Measurements from ENCODE around the gene PTPRM.

The PTPRM gene

GRCh38 chr18:8238507-8238906 lies 671.4 kb downstream of the PTPRM start:
- no peak for DNase-seq (ENCODE audit: low read depth)

GRCh38 chr18:8241731-8242130 lies 674.6 kb downstream of the PTPRM start:
- DNase-seq (ENCODE audit: low read depth) = no peak

- no peak for DNase-seq (ENCODE audit: low read depth)
Measured at GRCh38 chr18:8242151-8242696, 675.1 kb downstream of the PTPRM start.

GRCh38 chr18:8247700-8248099 lies 680.6 kb downstream of the PTPRM start:
- no peak for DNase-seq (ENCODE audit: low read depth)

- DNase-seq (ENCODE audit: low read depth) = no peak
Measured at GRCh38 chr18:8248576-8248975, 681.5 kb downstream of the PTPRM start.

GRCh38 chr18:8249811-8250210 lies 682.7 kb downstream of the PTPRM start:
- DNase-seq (ENCODE audit: low read depth) = peak; percentile 4

- DNase-seq (ENCODE audit: low read depth) = no peak
Measured at GRCh38 chr18:8252371-8252770, 685.3 kb downstream of the PTPRM start.

- no peak for DNase-seq (ENCODE audit: low read depth)
Measured at GRCh38 chr18:8253944-8254343, 686.8 kb downstream of the PTPRM start.

GRCh38 chr18:8254654-8255053 lies 687.5 kb downstream of the PTPRM start:
- no peak for DNase-seq (ENCODE audit: low read depth)

GRCh38 chr18:8257851-8258434 lies 690.8 kb downstream of the PTPRM start:
- DNase-seq (ENCODE audit: low read depth) = no peak

GRCh38 chr18:8260319-8260718 lies 693.2 kb downstream of the PTPRM start:
- peak; percentile 20 for DNase-seq (ENCODE audit: low read depth)

- DNase-seq (ENCODE audit: low read depth) = no peak
Measured at GRCh38 chr18:8260827-8261226, 693.7 kb downstream of the PTPRM start.

GRCh38 chr18:8261651-8262091 lies 694.6 kb downstream of the PTPRM start:
- DNase-seq (ENCODE audit: low read depth) = no peak

GRCh38 chr18:8262221-8262620 lies 695.1 kb downstream of the PTPRM start:
- no peak for DNase-seq (ENCODE audit: low read depth)

GRCh38 chr18:8264116-8264515 lies 697.0 kb downstream of the PTPRM start:
- no peak for DNase-seq (ENCODE audit: low read depth)

GRCh38 chr18:8264861-8265411 lies 697.8 kb downstream of the PTPRM start:
- no peak for DNase-seq (ENCODE audit: low read depth)

- DNase-seq (ENCODE audit: low read depth) = no peak
Measured at GRCh38 chr18:8272254-8272653, 705.1 kb downstream of the PTPRM start.

GRCh38 chr18:8274370-8274769 lies 707.3 kb downstream of the PTPRM start:
- no peak for DNase-seq (ENCODE audit: low read depth)

- DNase-seq (ENCODE audit: low read depth) = no peak
Measured at GRCh38 chr18:8276406-8276805, 709.3 kb downstream of the PTPRM start.

GRCh38 chr18:8277270-8277669 lies 710.2 kb downstream of the PTPRM start:
- DNase-seq (ENCODE audit: low read depth) = no peak

- DNase-seq (ENCODE audit: low read depth) = no peak
Measured at GRCh38 chr18:8279346-8279745, 712.2 kb downstream of the PTPRM start.

GRCh38 chr18:8279781-8280330 lies 712.7 kb downstream of the PTPRM start:
- DNase-seq (ENCODE audit: low read depth) = no peak

- DNase-seq (ENCODE audit: low read depth) = peak; percentile 50
Measured at GRCh38 chr18:8283891-8284585, 716.9 kb downstream of the PTPRM start.

All from ELR (cell line).